SHP77 (cell line): Measurements from ENCODE around the gene GNAS-AS1.

Experiments used
- DNase-seq, 2 experiments: peaks; one replicate each; lab custom pipeline; 2025; lab: John Stamatoyannopoulos, UW

GNAS-AS1 gene

DNA sequence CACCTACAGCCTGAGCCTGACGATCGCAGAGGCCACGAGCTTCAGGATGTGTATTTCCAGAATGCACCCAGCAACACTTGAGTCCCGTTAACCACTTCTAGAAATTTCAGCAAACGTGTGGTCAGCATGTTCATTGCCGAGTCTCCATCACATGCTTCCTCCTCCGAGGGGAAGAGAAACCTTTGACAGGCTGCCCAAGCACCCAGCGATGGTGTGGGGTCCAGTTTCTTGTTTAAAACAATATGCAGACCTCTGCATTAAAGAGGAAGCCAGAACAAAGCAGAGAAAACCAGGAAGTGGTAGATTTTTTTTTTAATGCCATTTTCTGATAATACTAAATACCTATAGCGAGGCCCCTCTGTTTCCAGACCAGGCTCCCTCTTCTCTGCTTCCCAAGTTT is 71.9 kb downstream of the GNAS-AS1 start:
- no peak for DNase-seq

DNA sequence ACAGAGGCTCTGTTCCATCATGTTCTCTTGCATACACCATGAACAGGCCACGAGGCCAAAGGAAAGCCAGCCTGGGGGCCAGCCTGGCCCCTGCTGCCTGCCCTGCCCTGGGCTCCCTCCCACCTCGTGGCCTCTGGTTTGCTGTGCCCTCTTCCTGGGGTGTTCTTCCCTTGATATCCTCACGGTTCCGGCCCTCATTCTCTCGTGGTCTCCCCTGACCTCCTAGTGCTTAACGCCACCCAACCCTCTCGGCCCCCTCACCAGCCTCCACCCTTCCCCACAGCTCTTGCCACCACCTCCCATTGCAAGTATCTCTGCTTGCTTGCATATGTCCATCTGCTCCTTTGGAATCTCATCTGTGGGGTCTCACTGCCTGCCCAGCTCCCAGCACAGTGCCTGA is 73.0 kb downstream of the GNAS-AS1 start:
- no peak for DNase-seq

DNA sequence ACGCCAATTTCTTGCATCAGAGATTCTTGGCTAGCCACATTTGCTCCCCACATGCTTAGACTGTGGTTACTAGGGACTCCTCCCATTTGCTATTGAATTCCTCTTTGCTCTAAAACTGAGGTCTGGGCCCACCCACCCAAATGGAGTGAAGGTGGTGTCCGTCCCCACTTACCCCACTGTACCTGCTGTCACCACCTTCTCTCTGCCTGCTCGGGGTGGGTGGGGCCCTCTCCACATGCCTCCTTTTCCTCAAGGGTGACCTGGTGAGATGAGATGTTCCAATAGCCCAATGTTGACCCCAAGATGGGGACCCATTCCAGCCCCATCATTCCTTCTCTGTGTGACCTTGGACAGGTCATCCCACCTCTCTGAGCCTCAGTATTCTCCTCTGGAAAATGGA is 74.6 kb downstream of the GNAS-AS1 start:
- DNase-seq = no peak

DNA sequence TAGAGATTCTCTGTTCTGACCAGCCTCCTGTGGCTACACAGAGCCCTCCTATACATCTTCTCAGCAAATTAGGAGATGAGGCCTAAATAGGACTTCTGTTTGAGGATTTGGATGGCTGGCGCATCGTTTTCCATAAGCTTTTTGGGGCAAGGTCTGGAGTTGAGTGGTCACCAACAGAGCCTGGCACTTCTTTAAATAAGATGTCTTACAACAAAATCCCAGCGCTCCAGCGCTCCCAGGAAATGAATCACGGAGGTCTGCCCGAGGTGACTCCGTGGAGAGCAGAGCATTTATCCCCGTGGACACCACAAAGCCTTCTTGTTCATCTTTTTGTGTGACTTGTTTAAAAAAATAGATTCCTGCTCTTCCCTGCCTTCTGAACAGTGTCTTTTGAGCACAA is 75.3 kb downstream of the GNAS-AS1 start:
- DNase-seq = no peak

DNA sequence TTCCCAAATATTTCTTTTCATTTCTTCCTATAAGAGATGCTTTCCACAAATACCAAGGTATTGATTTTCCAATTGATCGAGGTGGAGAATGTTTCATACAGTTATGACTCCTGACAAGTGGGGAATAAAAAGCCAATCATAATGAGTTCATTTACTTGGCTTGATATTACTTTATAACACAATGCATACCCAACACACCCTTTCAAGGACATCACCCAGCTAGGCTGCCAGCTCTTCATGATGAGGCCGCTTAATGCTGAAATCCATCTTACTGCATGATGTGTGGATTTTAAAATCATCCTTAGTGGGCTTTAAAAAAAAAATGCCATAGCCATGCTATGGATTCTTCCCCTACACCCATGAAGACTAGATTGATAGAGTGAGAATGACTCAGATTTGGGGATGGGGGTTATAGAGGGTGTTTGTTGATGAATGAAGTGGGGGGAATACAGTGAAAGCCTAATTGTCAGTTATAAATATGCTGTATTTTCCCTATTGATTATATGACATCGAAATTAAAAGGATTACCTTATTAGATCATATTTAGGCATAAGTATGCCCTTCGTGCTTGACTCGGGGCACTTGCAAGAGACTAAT is 75.9 kb downstream of the GNAS-AS1 start:
- DNase-seq = no peak

DNA sequence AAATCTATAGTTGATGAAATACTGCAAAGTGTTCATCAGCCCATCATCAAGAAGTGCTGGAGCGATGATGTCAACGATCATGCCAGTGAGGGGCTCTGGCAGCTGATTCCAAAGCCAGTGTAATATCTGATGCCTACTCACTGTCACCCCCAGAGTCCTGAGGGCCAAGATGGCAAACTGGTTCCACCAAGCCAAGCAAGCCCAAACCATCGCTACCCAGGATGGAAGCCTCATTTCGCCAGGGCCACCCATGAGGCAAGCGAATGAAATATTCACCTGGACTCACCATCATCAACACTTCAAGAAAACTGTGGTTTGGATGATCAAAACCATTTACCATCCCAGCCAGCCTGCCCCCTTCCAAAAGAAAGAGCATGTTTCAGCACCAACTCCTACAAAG is 76.5 kb downstream of the GNAS-AS1 start:
- DNase-seq = no peak

DNA sequence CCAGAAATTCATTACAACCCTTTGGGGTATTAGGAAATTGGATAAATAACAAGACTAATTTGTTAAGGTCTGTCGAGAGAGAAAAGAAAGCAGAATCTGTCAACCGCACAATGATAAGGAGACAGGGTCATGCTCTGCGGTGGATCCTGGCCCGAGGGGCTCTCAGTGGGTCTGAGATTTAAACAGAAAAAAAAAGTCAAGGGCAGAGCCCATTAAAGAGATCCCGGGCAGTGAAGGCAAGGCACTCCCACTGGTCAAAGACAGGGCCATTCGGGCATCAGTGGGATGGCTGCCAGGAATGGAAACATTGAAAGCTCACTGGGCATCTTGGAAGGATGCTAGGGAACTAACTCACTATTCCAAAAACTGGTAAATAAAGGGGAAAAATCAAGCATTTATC is 77.9 kb downstream of the GNAS-AS1 start:
- no peak for DNase-seq
